GM12865 (cell line): ENCODE measurements around the gene PRDX3.
"Not testable (repeated sequence)": the region's sequence is repeated elsewhere in the genome, so short reads cannot be mapped to it uniquely, and the experiment has no call there.

ENCODE experiments used
- DNase-seq: peaks from one replicate; pipeline ENCODE4 v3.0.0; 2010; ENCODE audit warnings: low read depth
- H3K4me3 ChIP-seq: 2 replicates; pipeline ENCODE4 v1.5.1; 2011; ENCODE audit warnings: mild to moderate bottlenecking, low read depth, low read length, control low read depth
- CTCF ChIP-seq: IDR thresholded peaks from 2 replicates; pipeline ENCODE4 v1.5.1; 2011; ENCODE audit warnings: low read length, control low read depth, low read depth, inconsistent platforms; ENCODE audit not compliant: insufficient read depth; ENCODE audit errors: missing control alignments

The PRDX3 gene

GRCh38 chr10:119159332-119159731, 19.3 kb downstream of the PRDX3 start:
- TF ChIP-seq CTCF, result no peak
- H3K4me3 ChIP-seq, result no peak overlapping the region
- DNase-seq, result no peak

- TF ChIP-seq CTCF, result no peak
- DNase-seq, result no peak
- no peak overlapping the region for H3K4me3 ChIP-seq
These were observed 25.0 kb downstream of the PRDX3 start for GRCh38 chr10:119153661-119154060.

- no peak for DNase-seq
- no peak for TF ChIP-seq CTCF
- no peak overlapping the region for H3K4me3 ChIP-seq
These were observed 25.6 kb downstream of the PRDX3 start for GRCh38 chr10:119153041-119153440.

- not testable (repeated sequence) for H3K4me3 ChIP-seq, DNase-seq
These were observed 27.0 kb downstream of the PRDX3 start for GRCh38 chr10:119151601-119152000.

GRCh38 chr10:119149729-119150128, 28.9 kb downstream of the PRDX3 start:
- TF ChIP-seq CTCF, result no peak
- H3K4me3 ChIP-seq, result no peak overlapping the region
- no peak for DNase-seq

- no peak for DNase-seq
- H3K4me3 ChIP-seq, result no peak overlapping the region
These were observed 29.5 kb downstream of the PRDX3 start for GRCh38 chr10:119149157-119149556.

GRCh38 chr10:119143657-119144056, 35.0 kb downstream of the PRDX3 start:
- no peak overlapping the region for H3K4me3 ChIP-seq
- no peak for TF ChIP-seq CTCF
- DNase-seq, result no peak

More at GRCh38 chr10:119149157-119149556, 29.5 kb downstream of the PRDX3 start:
- no peak for TF ChIP-seq CTCF
